ENCODE results near the gene INPP4A. TPM values are rescaled to one million over a fixed set of nuclear protein-coding genes. Genes with fewer than 3 reads are reported as not detected.
A peak's percentile ranks its signal among the peaks of the same experiment; 100 is the strongest.

The INPP4A gene
- polyA plus RNA-seq, 2 of the 4 experiments (the other 2 are of a cell fraction) = 9.4 to 16.0 TPM

DNA sequence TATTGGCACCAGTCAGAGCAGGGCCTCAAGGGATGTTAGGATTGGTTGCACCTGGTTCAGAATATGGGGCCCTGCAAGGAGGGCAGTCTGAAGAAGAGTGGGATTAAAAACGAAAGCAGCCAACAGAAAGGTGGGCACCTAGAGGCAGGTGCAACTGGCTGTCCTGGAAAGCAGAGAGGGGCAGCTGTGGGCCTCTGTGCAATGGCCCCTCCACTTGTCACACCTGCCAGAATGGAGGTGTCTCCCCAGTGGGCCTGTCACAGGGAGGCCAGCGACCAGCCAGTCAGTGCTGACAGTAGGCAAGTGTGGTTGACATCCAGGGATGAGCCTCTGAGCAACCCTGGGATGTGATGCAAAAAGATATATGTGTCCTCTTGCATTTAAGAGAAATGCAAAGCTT lies 37.7 kb downstream of the INPP4A start:
- POLR2A ChIA-PET = no interaction called here
- Histone ChIP-seq H3K4me3 (no peak overlapping the region), H3K4me1 (peaks cover 19% of the 10 kb centered on the region), H3K9me3 (no peaks in the 10 kb centered on the region), H3K27ac (no peak overlapping the region), H3K4me2 (no peak overlapping the region)
- ATAC-seq (no peak), FAIRE-seq (no peak), DNase-seq (ENCODE audit: low read depth in 1 of 2, low spot score in 1 of 2) (no peak)
- 78% methylated on average over 2 of the region's 2 CpGs for WGBS (ENCODE audit: missing lambda C conversion rate)
- CTCF ChIA-PET = no interaction called here
- TF ChIP-seq ZFP36 (IDR thresholded peaks at IDR 0.05; ENCODE audit: borderline replicate concordance, partially characterized antibody) (no peak), CBX2 (IDR thresholded peaks at IDR 0.05; ENCODE audit: borderline replicate concordance, low read depth) (no peak), JUN (IDR thresholded peaks at IDR 0.05) (no peak), SREBF2 (IDR thresholded peaks at IDR 0.05) (no peak)
- TF ChIP-seq, protein P1, sequence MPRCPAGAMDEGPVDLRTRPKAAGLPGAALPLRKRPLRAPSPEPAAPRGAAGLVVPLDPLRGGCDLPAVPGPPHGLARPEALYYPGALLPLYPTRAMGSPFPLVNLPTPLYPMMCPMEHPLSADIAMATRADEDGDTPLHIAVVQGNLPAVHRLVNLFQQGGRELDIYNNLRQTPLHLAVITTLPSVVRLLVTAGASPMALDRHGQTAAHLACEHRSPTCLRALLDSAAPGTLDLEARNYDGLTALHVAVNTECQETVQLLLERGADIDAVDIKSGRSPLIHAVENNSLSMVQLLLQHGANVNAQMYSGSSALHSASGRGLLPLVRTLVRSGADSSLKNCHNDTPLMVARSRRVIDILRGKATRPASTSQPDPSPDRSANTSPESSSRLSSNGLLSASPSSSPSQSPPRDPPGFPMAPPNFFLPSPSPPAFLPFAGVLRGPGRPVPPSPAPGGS (IDR thresholded peaks at IDR 0.05) = no peak
- TF ChIP-seq, protein P2, sequence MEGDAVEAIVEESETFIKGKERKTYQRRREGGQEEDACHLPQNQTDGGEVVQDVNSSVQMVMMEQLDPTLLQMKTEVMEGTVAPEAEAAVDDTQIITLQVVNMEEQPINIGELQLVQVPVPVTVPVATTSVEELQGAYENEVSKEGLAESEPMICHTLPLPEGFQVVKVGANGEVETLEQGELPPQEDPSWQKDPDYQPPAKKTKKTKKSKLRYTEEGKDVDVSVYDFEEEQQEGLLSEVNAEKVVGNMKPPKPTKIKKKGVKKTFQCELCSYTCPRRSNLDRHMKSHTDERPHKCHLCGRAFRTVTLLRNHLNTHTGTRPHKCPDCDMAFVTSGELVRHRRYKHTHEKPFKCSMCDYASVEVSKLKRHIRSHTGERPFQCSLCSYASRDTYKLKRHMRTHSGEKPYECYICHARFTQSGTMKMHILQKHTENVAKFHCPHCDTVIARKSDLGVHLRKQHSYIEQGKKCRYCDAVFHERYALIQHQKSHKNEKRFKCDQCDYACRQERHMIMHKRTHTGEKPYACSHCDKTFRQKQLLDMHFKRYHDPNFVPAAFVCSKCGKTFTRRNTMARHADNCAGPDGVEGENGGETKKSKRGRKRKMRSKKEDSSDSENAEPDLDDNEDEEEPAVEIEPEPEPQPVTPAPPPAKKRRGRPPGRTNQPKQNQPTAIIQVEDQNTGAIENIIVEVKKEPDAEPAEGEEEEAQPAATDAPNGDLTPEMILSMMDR (IDR thresholded peaks at IDR 0.05) = no peak

DNA sequence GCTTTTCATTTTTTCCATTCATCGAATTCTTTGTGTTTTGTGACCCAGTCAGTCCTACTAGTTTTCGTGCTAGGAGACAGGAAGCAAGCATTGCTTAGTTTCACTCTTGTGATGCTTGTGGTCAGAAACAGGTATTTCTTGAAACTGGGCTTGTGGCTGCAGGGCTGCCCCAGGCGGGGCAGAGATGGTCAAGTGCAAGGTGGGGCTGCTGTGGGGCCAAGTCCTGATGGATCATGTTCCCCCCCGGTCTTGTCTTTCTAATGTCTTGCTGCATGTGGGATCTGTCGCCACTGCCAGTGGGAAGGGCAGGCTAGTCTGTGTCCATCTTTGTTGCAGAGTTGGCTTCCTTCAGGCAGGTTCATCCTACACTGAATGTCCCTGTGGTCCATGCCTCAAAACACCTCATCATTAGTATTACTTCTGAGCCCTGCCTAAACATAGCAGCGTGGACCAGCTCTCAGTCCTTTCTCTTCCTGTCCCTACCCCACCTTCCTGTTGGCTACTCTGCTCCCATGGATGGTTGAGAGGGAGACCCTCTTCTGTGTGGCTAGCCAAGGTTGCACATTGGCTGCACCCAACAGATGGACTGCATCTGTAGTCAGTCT lies 38.7 kb downstream of the INPP4A start:
- H3K4me2 ChIP-seq = no peak overlapping the region
- ATAC-seq (no peak), FAIRE-seq (no peak), DNase-seq (ENCODE audit: low read depth in 1 of 2, low spot score in 1 of 2) (no peak)
- H3K4me3 ChIP-seq = no peak overlapping the region
- no peaks in the 10 kb centered on the region for H3K9me3 ChIP-seq
- 81% methylated on average over 6 of the region's 6 CpGs for WGBS (ENCODE audit: missing lambda C conversion rate)
- peaks cover 19% of the 10 kb centered on the region for H3K4me1 ChIP-seq
- H3K27ac ChIP-seq = no peak overlapping the region
- POLR2A ChIA-PET = no interaction called here
- CTCF ChIA-PET = no interaction called here
- TF ChIP-seq HOXB13 (CRISPR knock-in tag; IDR thresholded peaks at IDR 0.05; ENCODE audit: low read depth) (no peak), CEBPB (IDR thresholded peaks at IDR 0.05) (no peak), EHF (CRISPR knock-in tag; IDR thresholded peaks at IDR 0.05) (no peak), JUNB (IDR thresholded peaks at IDR 0.05) (no peak), CBX2 (IDR thresholded peaks at IDR 0.05; ENCODE audit: borderline replicate concordance, low read depth) (no peak), ZNF302 (CRISPR knock-in tag; IDR thresholded peaks at IDR 0.05) (no peak)
- TF ChIP-seq, protein P3, sequence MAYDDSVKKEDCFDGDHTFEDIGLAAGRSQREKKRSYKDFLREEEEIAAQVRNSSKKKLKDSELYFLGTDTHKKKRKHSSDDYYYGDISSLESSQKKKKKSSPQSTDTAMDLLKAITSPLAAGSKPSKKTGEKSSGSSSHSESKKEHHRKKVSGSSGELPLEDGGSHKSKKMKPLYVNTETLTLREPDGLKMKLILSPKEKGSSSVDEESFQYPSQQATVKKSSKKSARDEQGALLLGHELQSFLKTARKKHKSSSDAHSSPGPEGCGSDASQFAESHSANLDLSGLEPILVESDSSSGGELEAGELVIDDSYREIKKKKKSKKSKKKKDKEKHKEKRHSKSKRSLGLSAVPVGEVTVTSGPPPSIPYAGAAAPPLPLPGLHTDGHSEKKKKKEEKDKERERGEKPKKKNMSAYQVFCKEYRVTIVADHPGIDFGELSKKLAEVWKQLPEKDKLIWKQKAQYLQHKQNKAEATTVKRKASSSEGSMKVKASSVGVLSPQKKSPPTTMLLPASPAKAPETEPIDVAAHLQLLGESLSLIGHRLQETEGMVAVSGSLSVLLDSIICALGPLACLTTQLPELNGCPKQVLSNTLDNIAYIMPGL (CRISPR knock-in tag; IDR thresholded peaks at IDR 0.05; ENCODE audit: borderline replicate concordance) = no peak

DNA sequence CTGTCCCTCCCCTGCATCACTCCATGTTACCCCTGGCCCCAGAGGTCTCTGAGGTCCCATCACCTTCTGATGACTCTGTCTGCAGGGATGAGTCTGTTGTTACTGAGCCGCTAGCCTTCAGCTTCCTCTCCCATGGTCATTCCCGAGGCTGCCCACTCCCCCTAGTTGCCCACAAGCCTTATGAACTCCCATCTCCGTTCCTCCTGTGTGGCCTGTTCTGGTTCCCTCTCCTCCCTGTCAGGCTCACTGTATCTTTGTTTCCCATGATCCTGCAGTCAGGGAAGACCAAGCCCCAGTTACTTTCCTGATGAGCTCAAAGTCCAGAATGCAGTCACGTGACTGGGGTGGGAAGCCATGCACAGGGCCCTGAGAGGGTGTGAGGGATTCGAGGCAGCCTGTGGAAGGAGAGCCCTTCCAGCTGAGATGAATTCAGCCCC lies 39.5 kb downstream of the INPP4A start:
- TF ChIP-seq, protein P4, sequence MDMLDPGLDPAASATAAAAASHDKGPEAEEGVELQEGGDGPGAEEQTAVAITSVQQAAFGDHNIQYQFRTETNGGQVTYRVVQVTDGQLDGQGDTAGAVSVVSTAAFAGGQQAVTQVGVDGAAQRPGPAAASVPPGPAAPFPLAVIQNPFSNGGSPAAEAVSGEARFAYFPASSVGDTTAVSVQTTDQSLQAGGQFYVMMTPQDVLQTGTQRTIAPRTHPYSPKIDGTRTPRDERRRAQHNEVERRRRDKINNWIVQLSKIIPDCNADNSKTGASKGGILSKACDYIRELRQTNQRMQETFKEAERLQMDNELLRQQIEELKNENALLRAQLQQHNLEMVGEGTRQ (IDR thresholded peaks at IDR 0.05) = peak; percentile 25; the same call in 1 of the 2 replicates
- TF ChIP-seq POLR2AphosphoS2 (conservative IDR thresholded peaks at IDR 0.05; ENCODE audit: low read length) = no peak
- Histone ChIP-seq H3K4me1 (peaks cover 19% of the 10 kb centered on the region), H3K9me3 (no peaks in the 10 kb centered on the region), H3K4me3 (no peak overlapping the region), H3K4me2 (peak overlapping the region; percentile 6; the same call in 1 of the 3 replicates), H3K27ac (no peak overlapping the region)
- ATAC-seq (peak in 1 of 2 experiments; percentile 29; a peak in 3 of 6 replicates), DNase-seq (ENCODE audit: low read depth in 1 of 2, low spot score in 1 of 2) (no peak), FAIRE-seq (no peak)
- 75% methylated on average over 5 of the region's 5 CpGs for WGBS (ENCODE audit: missing lambda C conversion rate)
- ChIA-PET POLR2A (no interaction called here), CTCF (interaction anchor here (1.3 kb wide), 1 partner anchor 118 kb away, joined by 3 read pairs; no protein-coding TSS in a partner anchor)
